Dermis microvascular lymphatic vessel endothelial cell (primary cell): ENCODE results near the gene DUSP7. TPM values are rescaled to one million over a fixed set of nuclear protein-coding genes. Genes with fewer than 3 reads are reported as not detected.

Experiments
- DNase-seq, 2 donors: peaks; one replicate each; pipeline versions ENCODE4 v3.0.0 to v3.0.0-alpha.2; 2010; ENCODE audit warnings: low read depth in 2 of 2
- total RNA-seq: library from RNA; depleted of rRNA; stranded (reverse); fragments of >200 nt; gene quantifications from 2 replicates; pipeline ENCODE4 v1.2.1, GENCODE V29; 2014

Gene DUSP7
- total RNA-seq, 1 donor from 2014 or later, result 6.9 TPM

GRCh38 chr3:52086976-52087663, 30.7 kb upstream of the DUSP7 start:
- peak in 1 of 2 donors; percentile 67 for DNase-seq

GRCh38 chr3:52086461-52086860, 30.1 kb upstream of the DUSP7 start:
- no peak for DNase-seq

- DNase-seq, result no peak
Observed at GRCh38 chr3:52085681-52086282, 29.4 kb upstream of the DUSP7 start.

- no peak for DNase-seq
Observed at GRCh38 chr3:52084954-52085680, 28.7 kb upstream of the DUSP7 start.

- no peak for DNase-seq
Observed at GRCh38 chr3:52084216-52084945, 28.0 kb upstream of the DUSP7 start.

GRCh38 chr3:52083556-52084087, 27.3 kb upstream of the DUSP7 start:
- no peak for DNase-seq

GRCh38 chr3:52082951-52083350, 26.6 kb upstream of the DUSP7 start:
- DNase-seq, result no peak

- no peak for DNase-seq
Observed at GRCh38 chr3:52080830-52081719, 24.7 kb upstream of the DUSP7 start.

- no peak for DNase-seq
Observed at GRCh38 chr3:52079958-52080357, 23.6 kb upstream of the DUSP7 start.

- no peak for DNase-seq
Observed at GRCh38 chr3:52078781-52079560, 22.6 kb upstream of the DUSP7 start.

- DNase-seq, result no peak
Observed at GRCh38 chr3:52077925-52078324, 21.6 kb upstream of the DUSP7 start.

GRCh38 chr3:52076896-52077780, 20.8 kb upstream of the DUSP7 start:
- DNase-seq, result no peak

GRCh38 chr3:52073490-52073889, 17.1 kb upstream of the DUSP7 start:
- DNase-seq, result no peak

GRCh38 chr3:52072471-52072870, 16.1 kb upstream of the DUSP7 start:
- no peak for DNase-seq

GRCh38 chr3:52072020-52072419, 15.6 kb upstream of the DUSP7 start:
- no peak for DNase-seq

GRCh38 chr3:52070724-52071621, 14.6 kb upstream of the DUSP7 start:
- peak in 1 of 2 donors; percentile 51 for DNase-seq

GRCh38 chr3:52069855-52070254, 13.5 kb upstream of the DUSP7 start:
- DNase-seq, result no peak

- no peak for DNase-seq
Observed at GRCh38 chr3:52069135-52069534, 12.8 kb upstream of the DUSP7 start.
